IMR-90 (cell line): ENCODE results near the gene RPS2.
"Not testable (repeated sequence)": the region's sequence is repeated elsewhere in the genome, so short reads cannot be mapped to it uniquely, and the experiment has no call there.

ENCODE experiments used
- CEBPB ChIP-seq: IDR thresholded peaks from 2 replicates; pipeline ENCODE4 v1.6.1; 2012; ENCODE audit warnings: low read depth, low read length, improper control_type of control experiment
- MXI1 ChIP-seq: IDR thresholded peaks from 2 replicates; pipeline ENCODE4 v1.6.1; 2012; ENCODE audit warnings: low read depth, mild to moderate bottlenecking, low read length, moderate library complexity, borderline replicate concordance
- POLR2A ChIP-seq: IDR thresholded peaks from 2 replicates; pipeline ENCODE4 v1.6.1; 2012; ENCODE audit warnings: mild to moderate bottlenecking, low read depth, low read length
- RAD21 ChIP-seq: IDR thresholded peaks from 2 replicates; pipeline ENCODE4 v1.6.1; 2012; ENCODE audit warnings: low read length, improper control_type of control experiment
- TF ChIP-seq, protein P1 (sequence below): conservative IDR thresholded peaks from 2 replicates; pipeline ENCODE4 v1.5.1; 2012; ENCODE audit warnings: mild to moderate bottlenecking, low read depth, low read length, improper control_type of control experiment
- TF ChIP-seq, protein P2 (sequence below): fragments of 150-350 bp; IDR thresholded peaks from 2 replicates; pipeline ENCODE4 v1.6.1; 2017; ENCODE audit warnings: mild to moderate bottlenecking, antibody characterized with exemption, low read length, low read depth

DNA sequence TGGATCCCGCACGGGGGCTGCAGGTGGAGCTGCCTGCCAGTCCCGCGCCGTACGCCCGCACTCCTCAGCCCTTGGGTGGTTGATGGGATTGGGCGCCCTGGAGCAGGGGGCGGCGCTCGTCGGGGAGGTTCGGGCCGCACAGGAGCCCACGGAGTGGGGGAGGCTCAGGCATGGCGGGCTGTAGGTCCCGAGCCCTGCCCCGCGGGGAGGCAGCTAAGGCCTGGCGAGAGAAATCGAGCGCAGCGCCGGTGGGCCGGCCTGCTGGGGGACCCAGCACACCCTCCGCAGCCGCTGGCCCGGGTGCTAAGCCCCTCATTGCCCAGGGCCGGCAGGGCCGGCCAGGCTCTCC lies 6.5 kb downstream of the RPS2 start:
- TF ChIP-seq, protein P1, sequence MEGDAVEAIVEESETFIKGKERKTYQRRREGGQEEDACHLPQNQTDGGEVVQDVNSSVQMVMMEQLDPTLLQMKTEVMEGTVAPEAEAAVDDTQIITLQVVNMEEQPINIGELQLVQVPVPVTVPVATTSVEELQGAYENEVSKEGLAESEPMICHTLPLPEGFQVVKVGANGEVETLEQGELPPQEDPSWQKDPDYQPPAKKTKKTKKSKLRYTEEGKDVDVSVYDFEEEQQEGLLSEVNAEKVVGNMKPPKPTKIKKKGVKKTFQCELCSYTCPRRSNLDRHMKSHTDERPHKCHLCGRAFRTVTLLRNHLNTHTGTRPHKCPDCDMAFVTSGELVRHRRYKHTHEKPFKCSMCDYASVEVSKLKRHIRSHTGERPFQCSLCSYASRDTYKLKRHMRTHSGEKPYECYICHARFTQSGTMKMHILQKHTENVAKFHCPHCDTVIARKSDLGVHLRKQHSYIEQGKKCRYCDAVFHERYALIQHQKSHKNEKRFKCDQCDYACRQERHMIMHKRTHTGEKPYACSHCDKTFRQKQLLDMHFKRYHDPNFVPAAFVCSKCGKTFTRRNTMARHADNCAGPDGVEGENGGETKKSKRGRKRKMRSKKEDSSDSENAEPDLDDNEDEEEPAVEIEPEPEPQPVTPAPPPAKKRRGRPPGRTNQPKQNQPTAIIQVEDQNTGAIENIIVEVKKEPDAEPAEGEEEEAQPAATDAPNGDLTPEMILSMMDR: not testable (repeated sequence)
- not testable (repeated sequence) for TF ChIP-seq POLR2A, CEBPB, MXI1, RAD21
- TF ChIP-seq, protein P2, sequence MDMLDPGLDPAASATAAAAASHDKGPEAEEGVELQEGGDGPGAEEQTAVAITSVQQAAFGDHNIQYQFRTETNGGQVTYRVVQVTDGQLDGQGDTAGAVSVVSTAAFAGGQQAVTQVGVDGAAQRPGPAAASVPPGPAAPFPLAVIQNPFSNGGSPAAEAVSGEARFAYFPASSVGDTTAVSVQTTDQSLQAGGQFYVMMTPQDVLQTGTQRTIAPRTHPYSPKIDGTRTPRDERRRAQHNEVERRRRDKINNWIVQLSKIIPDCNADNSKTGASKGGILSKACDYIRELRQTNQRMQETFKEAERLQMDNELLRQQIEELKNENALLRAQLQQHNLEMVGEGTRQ: not testable (repeated sequence)
